ENCODE measurements around the gene YTHDF1.

GRCh38 chr20:63264519-63264918, 48.6 kb upstream of the YTHDF1 start:
- TF ChIP-seq, protein P1, sequence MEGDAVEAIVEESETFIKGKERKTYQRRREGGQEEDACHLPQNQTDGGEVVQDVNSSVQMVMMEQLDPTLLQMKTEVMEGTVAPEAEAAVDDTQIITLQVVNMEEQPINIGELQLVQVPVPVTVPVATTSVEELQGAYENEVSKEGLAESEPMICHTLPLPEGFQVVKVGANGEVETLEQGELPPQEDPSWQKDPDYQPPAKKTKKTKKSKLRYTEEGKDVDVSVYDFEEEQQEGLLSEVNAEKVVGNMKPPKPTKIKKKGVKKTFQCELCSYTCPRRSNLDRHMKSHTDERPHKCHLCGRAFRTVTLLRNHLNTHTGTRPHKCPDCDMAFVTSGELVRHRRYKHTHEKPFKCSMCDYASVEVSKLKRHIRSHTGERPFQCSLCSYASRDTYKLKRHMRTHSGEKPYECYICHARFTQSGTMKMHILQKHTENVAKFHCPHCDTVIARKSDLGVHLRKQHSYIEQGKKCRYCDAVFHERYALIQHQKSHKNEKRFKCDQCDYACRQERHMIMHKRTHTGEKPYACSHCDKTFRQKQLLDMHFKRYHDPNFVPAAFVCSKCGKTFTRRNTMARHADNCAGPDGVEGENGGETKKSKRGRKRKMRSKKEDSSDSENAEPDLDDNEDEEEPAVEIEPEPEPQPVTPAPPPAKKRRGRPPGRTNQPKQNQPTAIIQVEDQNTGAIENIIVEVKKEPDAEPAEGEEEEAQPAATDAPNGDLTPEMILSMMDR (IDR thresholded peaks at IDR 0.05), result no peak
- TF ChIP-seq POLR2A (IDR thresholded peaks at IDR 0.05) (no peak), POLR2AphosphoS5 (IDR thresholded peaks at IDR 0.05) (no peak)
